Femur (tissue), 1 donor: Measurements from ENCODE around the gene RELL1.

Source experiments
- DNase-seq: peaks from one replicate; pipeline ENCODE4 v3.0.0-alpha.2; 2017

Gene RELL1

DNA sequence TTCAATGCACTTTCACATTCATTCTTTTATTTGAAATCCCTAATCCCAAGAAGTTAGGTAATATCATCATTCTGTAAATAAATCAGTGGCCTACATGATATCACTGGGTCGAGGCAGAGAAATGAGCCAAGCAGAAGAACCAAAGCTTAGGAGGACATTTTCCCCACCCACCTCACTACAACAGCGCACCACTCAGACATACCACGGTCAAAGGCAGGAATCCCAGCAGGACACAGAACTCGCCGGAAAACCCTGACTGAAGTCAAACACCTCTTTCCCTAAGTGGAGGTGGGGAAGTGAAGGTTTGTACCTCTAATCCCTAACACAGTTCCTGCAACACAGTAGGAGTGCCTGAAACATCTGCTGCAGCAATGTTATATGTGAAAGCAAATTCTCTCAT lies 21.5 kb downstream of the RELL1 start:
- DNase-seq = no peak

DNA sequence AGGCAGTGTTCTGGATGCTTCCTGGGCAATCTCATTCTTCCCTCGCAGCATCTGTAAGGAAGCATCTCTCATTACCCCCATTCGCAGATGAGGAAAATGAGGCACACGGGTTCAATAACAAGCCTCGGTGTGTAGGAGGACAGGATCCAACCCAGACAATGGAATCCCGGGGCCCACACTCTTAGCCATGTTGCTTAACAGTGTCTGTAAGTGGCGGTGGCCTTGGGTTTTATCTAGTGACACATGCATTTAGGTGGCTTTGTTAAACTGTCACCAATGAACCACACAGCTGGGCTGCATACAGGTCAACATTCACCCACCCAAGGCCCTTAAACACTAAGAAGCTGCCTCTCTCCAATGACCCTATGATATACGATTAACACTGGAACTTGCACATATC lies 22.6 kb downstream of the RELL1 start:
- no peak for DNase-seq

DNA sequence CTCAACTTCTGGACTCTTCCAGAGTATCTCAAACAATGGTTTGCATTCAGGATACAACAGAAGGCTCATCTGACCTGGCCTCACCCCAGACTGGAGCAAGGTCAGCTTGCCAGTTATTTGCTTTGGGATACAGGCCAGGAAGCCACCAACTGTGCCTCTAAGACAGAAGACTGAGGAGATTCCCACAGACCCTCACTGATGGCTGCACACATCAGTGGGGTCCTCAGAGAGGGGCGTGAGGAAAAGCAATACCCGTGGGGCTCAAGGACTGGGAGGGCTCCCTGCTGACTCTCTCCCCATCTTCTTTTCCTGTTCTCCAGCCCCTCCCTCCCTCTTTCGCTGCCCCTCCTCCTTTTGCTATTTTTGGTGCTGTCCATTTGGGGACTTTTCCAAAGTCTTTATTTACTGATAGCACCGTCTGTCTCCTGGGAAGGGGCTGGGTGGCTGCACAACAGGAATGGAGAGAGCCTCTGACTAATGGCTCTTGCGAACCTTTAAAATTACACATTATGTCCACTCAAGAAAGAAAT lies 23.2 kb downstream of the RELL1 start:
- peak; percentile 29 for DNase-seq

DNA sequence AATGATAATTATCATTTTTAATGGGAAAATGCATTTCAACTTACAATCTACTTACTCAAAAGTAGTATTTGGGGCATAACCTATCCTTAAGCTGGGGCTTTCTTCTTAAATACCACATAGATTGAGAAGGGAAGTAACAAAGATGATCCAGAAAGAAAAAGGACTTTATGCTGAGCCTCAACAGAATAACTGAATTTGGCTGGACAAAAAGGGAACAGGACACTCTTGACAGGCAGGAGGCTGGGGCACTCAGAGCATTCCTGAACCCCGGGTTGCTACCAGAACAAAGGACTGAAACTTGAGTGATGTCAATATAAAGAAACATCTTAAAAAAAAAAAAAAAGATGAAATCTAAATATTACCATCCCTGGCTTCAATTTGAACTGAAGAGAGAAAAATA lies 23.9 kb downstream of the RELL1 start:
- DNase-seq = no peak

DNA sequence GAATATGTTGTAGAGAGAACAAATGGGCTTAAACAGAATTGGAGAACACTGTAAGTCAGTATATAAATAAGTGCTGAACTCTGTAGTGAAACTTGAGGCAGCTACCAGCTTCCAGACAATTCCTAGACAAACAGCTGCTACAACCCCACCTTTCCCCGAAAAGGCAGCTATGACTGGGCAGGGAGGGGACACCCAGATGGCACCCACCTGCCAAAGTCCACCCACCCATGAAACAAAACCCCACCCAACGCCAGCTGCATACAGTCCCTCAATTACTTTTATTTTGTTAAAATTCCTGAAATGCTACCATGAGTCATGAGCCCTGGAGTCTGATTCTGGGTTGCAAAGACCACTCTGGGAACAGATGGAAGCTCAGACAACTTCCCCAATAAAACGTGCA lies 24.4 kb downstream of the RELL1 start:
- DNase-seq = peak; percentile 67

DNA sequence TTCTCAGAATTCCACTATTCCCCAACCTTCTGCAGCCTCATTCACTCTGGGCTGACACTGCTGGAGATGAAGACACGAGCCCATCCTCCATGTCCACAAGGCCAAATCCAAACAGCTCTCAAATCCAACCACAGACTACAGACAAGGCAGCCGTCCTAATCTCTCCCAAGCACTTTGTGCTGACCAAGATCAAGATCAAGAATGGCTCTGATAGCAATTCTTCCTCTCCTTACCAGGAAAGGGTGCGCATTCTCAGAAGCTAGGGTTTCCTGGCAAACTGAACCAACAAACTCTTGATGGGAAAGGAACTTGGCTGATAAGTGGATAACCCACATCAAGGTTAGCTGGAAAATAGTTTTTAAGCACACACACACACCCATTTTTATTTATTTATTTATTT lies 26.5 kb downstream of the RELL1 start:
- DNase-seq = no peak

DNA sequence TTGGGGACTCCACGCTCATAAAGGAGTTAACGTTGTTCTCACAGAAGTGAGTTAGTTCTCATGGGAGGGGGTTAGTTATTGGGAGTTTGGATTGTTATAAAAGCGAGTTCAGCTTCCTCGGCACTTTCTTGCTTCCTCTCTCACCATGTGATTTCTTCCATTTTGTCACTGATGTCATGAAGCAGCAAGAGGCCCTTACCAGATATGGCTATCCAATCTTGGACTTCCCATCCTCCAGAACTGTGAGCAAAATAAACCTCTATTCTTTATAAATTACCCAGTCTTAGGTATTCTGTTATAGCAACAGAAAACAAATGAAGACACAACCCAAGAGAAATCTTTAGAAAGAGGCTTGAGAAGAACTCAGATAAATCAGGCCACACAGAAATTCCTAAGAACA lies 29.5 kb downstream of the RELL1 start:
- DNase-seq = no peak

DNA sequence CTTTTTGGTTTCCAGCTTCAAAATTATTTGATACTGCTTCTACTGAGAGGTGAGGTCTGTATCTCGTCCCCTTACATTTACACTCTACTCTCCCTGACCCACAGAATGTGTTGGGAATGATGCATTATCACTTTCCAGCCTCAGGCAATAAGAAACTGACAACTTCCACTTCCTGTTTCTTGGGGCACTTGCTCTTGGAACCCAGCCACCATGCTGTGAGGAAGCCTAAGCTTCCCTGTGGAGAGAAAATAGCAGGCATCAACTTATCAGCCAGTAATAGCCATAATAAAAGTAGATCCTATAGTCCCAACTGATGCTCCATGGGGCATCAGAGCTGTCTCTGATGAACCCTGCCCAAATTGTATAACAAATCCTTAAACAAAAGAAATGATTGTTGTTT lies 32.6 kb downstream of the RELL1 start:
- no peak for DNase-seq

DNA sequence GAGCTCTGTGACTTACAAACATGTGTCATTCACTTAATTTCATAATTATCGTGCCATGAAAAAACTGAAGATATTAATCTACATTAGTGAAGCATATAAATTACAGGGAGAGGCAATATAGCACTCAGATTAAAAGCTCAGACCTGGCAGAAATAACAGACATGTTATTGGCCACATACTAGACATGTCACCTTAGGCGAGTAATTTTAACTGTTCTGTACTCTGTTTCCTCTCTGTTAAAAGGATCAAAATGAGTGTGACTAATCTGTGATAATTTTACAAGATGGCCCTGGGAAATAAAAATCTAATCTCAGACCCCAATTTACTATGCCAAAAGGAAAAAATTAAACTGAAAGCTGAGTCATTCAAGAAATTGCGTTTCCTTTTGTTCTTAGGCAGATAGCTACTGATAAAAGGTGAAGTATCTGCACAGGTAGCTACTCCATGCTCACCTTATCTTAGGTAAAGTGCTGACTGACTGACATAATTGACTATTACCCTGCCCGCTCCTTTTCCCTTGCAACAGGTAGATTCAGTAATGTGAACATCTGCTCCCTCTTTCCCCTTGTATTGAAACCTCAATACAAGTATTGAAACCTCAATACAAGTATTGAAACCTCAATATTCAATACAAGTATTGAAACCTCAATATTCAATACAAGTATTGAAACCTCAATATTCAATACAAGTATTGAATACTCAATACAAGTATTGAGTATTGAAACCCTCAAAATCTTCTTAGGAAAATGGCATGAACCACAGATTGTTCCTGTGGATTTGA lies 33.2 kb downstream of the RELL1 start:
- no peak for DNase-seq

DNA sequence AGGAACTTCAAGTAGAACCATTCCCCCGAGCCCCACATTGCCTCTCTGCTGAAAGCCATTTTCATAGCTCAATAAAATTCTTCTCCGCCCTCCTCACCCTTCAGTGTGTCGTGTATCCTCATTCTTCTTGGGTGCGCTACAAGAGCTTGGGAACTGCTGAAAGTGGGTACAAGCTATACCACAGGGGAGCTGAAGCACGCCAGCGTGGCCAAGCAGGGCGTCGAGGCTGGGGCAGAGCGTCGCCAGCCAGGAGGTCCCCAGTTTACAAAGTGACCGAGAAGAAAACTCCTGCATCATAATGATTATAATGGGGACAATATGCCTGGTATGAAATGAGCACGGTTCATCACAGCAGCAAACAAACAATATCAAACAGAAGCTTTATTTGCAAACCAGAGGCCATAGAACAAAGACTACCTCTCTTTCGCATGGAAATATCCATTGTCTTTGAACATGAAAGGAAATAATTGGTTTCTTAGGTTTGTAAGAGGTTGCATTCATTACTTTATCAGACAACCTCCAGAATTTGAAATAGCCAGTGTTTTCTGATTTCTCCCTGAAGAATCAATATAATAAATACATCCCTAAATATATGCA lies 34.3 kb downstream of the RELL1 start:
- DNase-seq = no peak

DNA sequence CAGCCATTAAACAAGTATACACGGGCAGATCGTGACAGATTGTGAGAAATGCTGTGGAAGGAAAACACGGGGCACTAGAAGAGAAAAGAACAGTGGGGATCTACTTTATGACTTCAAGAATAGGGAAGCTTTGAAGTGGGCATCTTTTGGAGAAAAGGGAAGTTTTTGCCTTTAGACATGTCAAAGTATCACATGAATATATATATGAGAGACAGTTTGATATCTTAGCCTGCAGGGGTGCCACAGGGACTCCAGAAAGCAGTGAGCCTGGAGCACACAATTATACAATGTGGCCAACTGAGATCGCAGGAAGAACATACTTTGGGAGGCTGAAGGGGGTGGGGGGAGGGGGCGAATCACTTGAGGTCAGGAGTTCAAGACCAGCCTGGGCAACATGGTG lies 35.7 kb downstream of the RELL1 start:
- no peak for DNase-seq

DNA sequence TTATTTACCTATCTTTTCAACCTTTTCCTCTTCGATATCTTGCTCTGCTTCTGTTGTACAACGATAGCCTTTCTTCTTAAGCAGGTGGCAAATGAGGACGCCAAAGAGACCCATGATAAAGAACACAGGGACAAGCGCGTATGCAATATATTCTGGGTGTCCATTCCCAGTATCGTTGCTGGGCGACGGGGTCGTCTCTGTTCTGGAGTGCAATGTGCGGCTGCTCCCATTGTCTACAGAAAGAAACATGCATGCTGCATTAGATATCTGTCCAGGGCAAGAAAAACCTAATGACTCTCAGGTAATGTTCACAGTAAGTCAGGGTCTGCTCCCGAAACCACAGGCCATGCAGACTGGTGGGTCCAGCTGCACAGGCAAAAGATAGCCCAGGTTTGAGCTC lies 36.9 kb downstream of the RELL1 start:
- no peak for DNase-seq

DNA sequence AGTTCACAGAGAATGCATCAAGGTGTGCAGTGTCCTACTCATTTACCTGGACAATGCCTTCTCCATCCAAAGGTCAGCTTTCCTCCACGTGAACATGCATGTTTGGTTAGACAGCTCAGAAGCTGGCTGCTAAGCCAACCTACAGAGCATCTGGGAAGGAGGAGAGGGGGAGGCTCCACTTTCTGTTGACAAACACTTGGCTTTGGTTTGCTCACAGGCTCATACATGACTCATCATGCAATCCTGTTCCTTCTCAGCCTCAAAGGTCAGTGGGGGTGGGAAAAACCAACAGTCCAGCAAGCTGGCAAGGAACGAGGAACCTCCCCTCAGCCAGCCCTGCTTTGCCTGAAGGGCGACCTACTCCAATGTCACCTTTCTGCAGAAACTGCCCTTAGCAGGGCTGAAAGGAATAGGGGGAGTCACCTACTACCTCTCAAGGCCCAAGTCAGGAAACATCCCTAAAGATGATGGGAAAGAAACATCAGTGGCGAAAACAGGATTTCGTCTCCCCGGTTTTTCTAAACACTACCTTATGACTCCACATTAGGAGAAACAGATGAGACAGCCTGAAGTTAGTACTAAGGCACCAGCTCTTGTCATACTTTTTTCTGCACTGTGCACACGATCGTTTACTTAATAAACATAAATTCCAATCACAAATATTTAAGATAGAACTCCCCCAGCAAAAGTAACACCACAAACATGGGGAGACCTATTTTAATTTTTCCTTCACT lies 37.9 kb downstream of the RELL1 start:
- no peak for DNase-seq

DNA sequence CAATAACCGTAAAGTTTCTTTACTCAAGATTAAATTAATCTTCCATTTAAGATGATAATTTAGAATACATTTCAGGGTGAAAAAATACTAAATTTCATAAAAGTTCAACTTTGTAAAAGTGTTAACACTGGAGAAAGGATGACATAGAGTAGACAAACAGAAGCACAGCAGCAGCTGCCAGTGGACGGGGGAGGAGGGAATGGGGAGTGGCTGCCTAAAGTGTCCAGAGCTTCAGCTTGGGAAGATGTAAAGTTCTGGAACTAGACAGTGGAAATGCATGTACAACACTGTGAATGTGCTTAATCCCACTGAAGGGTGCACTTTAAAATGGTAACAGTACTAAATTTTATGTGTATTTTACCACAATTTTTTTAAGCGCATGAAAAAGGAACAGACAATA lies 39.9 kb downstream of the RELL1 start:
- no peak for DNase-seq

DNA sequence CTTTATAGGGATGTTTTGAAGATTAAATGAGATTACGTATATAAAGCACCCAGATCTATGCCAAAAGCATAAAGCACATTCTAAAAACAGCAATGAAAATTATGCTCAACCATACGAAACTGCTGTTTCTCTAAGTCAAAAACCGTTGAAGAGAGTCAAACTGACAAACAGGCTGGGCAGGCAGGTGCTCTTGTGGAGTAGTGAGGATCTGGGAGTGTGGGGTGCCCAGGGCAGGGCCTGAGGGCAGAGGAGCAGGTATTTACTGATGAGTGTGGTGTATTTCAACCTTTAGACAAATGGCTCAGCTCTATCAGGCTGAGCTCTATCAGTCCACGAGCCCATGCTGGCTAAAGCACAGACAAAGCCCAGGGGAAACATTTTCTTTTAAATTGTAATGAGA lies 40.4 kb downstream of the RELL1 start:
- no peak for DNase-seq

DNA sequence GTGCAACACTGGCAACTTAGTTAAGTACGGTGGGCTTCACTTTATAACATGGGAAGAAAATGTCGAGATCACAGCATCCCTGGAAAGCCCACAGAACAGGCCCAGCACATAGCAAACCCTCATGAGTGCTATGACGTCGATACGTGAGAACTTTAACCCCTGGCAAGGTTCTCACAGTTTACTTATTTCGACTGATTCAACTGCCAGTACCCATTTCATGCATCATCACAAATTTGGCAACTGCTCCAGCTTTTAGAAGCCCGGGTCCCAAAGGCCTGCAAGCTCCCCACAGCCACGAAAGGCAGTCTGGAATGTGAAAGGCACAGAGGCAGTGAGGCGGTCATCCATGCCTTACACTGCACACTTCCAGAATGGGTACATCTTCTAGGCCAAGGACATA lies 41.2 kb downstream of the RELL1 start:
- DNase-seq = no peak

DNA sequence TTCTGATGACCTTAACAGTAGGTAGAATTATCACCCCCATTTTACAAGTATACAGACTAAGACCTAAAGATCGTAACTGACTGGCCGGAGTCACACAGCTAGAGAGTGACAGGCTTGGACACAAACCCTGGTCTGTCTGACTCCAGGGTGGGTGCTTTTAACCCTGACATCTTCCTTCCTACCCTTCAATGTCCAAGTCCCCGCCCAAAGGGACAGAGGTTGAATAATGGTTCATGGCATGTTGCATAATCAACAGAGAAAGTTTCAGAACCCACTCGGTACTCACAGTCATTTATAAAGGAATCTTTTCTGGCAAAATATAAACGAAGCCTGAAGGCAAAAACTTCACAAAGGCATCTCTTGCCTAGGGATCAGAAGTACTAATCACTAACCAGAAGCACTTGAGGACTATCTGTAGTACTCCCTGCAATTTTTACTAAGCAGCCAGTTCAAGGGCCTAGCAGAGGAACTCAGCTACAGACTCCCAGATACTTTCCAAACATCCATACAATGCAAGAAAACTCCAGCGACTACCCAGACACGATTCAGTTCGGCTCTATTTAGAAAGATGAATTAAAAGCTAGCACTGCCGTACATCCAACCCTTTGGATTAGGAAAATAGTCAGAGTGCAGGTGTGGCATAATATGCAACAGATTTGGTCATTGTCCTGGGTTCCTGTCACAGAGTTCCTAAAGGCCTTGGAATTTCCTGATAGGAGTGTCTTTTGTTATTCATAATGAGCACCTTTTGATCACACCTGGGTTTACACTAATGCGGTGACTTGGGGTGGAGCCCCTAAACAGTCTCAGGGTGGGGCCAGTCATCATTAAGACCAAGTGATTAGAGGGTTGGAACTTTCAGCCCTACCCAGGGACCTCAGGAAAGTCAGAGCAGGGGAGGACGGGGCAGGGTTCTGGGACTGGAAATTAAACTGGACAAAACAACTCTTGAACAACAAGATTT lies 44.0 kb downstream of the RELL1 start:
- DNase-seq = no peak

DNA sequence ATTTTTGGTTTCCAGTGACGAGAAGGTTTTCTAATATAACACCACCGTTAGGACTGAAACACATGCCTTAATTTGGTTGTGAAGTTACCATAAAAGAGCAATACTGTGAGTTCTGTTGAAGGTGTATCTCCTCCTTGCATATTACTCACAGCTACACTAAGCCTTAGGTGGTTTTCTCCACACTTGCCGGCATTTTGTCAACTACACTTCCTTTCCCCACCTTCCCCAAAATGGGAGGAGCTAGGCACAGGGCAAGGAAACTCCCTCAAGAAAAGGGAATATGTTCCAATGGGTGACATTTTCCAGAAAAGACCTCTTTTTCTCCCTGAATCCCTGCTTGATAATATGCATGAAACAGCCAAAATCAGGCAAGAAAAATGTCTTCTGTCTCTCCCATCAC lies 44.8 kb downstream of the RELL1 start:
- DNase-seq = no peak

DNA sequence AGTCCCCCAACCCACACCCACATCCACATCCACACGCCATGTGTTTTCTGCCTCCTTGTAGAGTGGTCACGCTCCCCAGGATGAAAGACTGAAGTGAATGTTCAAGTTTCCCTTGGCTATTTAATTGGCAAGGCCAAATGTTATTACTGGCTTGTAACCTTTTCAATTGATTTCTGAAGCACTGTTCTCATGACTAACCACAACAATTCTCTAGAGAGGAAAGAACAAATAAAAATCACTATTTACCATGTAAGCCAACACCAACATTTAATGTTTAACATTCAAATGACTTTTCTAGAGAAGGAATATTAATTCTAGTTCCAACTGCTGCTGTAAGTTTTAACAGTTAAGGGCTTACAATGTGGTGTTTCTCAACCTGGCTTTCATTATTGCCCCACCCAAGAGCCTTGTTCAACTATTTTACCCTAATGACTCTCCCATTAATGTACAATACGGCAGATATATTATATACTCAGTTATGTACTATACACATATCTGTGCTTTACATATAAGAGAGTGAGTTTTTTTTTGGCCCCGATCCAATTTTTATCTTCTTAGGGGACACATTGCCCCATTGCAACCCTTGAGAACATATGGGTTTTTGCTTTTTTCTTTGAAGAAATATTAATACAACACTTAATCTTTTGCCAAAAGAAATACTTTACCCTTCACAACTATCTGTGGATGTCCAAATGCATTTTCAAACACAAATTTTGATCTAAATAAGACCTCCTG lies 46.5 kb downstream of the RELL1 start:
- no peak for DNase-seq

DNA sequence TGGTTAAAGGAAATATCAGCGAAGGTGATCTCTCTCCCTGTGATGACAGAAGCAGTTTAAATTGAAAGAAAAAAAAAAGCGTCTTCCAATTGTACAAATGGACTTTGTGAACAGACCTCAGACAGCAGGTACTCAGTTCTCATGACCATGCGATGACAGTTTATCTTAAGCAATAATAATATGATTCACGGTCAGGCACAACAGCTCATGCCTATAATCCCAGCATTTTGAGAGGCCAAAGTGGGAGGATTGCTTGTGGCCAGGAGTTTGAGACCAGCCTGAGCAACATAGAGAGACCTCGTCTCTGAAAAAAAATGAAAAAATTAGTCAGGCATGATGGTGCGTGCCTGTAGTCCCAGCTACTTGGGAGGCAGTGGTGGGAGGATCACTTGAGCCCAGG lies 51.0 kb downstream of the RELL1 start:
- no peak for DNase-seq

DNA sequence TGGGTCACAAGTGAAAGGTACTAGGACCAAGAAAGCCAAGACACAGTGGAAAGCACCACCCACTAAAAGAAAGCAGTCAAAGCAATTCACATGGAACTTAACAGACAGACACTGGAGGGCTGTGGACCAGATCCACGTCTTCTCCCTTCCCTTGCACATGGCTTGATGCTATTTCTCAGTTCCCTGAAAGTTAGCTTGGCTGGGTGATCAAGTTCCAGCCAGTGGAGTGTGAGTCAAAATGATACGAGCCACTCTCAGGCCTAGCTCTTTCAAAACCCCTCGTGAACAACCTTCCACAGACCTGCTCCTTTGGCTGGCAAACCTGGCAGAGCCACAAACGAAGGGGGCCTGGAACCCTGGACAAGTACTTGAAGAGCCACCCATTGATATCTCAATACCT lies 52.0 kb downstream of the RELL1 start:
- no peak for DNase-seq

DNA sequence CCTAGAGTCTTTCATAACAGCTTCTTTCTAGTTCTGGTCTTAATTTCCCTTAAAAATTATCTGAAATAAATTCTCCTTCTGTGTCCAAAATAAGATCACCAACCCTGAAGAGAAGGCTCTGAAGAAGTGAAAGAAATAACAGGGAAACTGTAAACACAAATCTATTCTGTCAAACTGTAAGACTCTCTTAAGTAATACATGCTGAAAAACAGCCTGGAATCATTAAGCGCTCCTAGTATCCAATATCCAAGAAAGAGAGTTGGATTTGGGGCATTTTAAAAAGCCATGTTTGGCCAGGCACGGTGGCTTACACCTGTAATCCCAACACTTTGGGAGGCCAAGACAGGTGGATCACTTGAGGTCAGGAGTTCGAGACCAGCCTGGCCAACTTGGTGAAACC lies 53.3 kb downstream of the RELL1 start:
- no peak for DNase-seq
